BLaER1 (cell line): ENCODE data around the gene MYL2.

Source experiments
- H3K27ac ChIP-seq: shearing (Covaris generic); formaldehyde crosslinking; 2 replicates; pipeline ENCODE4 v1.8.1; 2022
- H3K27me3 ChIP-seq: shearing (Covaris generic); formaldehyde crosslinking; 2 replicates; pipeline ENCODE4 v1.8.1; 2022
- H3K36me3 ChIP-seq: shearing (Covaris generic); formaldehyde crosslinking; 2 replicates; pipeline ENCODE4 v1.8.1; 2022
- H3K4me1 ChIP-seq: shearing (Covaris generic); formaldehyde crosslinking; 2 replicates; pipeline ENCODE4 v1.8.1; 2022
- H3K4me2 ChIP-seq: shearing (Covaris generic); formaldehyde crosslinking; 2 replicates; pipeline ENCODE4 v1.8.1; 2022
- H3K4me3 ChIP-seq: shearing (Covaris generic); formaldehyde crosslinking; 2 replicates; pipeline ENCODE4 v1.8.1; 2022
- H3K9ac ChIP-seq: shearing (Covaris generic); formaldehyde crosslinking; 2 replicates; pipeline ENCODE4 v1.8.1; 2022
- H3K9me3 ChIP-seq: shearing (Covaris generic); formaldehyde crosslinking; 2 replicates; pipeline ENCODE4 v1.8.1; 2022
- H4K20me1 ChIP-seq: shearing (Covaris generic); formaldehyde crosslinking; 2 replicates; pipeline ENCODE4 v1.8.1; 2022
- Cebpa-rat ChIP-seq: shearing (Covaris generic); IDR thresholded peaks from 2 replicates; pipeline ENCODE4 v1.8.1; 2022

Gene MYL2

GRCh38 chr12:110931315-110931728, 10.9 kb upstream of the MYL2 start:
- Histone ChIP-seq H3K27me3 (no peaks in the 10 kb centered on the region), H3K4me2 (no peak overlapping the region)
- TF ChIP-seq Cebpa-rat: no peak

GRCh38 chr12:110930348-110931314, 10.3 kb upstream of the MYL2 start:
- Histone ChIP-seq H3K9ac (no peak overlapping the region), H3K27me3 (no peaks in the 10 kb centered on the region), H3K27ac (no peak overlapping the region), H3K4me1 (no peaks in the 10 kb centered on the region), H3K9me3 (no peaks in the 10 kb centered on the region), H3K36me3 (no peaks in the 10 kb centered on the region), H3K4me3 (no peak overlapping the region), H4K20me1 (no peaks in the 10 kb centered on the region), H3K4me2 (no peak overlapping the region)
- TF ChIP-seq Cebpa-rat: no peak

More at GRCh38 chr12:110931315-110931728, 10.9 kb upstream of the MYL2 start:
- H3K4me3 ChIP-seq: no peak overlapping the region
- no peak overlapping the region for H3K9ac ChIP-seq
- no peaks in the 10 kb centered on the region for H3K4me1 ChIP-seq
- no peaks in the 10 kb centered on the region for H4K20me1 ChIP-seq
- no peak overlapping the region for H3K27ac ChIP-seq
- H3K36me3 ChIP-seq: no peaks in the 10 kb centered on the region
- no peaks in the 10 kb centered on the region for H3K9me3 ChIP-seq

DNA sequence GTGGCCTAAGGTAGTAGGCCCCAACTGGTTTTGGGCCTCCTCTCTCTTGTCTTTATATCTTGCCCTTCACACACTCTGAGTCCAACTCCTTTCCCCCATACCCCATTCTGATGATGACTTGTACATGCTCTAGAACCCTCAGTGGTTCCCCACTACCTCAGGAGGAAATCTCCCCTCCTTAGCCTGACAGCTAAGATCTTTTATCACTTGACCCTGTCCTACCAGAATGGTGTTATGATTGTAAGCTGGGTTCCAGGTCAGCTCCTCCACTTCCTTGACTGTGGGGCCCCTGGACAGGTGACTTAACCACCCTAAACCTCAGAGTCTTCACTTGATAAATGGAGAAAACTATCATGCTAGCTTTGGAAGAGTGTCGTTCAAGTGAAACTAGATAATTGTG, 9.4 kb upstream of the MYL2 start:
- no peak for TF ChIP-seq Cebpa-rat
- H3K9ac ChIP-seq: no peak overlapping the region
- no peak overlapping the region for H3K4me2 ChIP-seq
- H3K27me3 ChIP-seq: no peaks in the 10 kb centered on the region
- no peaks in the 10 kb centered on the region for H3K9me3 ChIP-seq
- H3K4me1 ChIP-seq: no peaks in the 10 kb centered on the region
- no peaks in the 10 kb centered on the region for H3K36me3 ChIP-seq
- H4K20me1 ChIP-seq: no peaks in the 10 kb centered on the region
- no peak overlapping the region for H3K27ac ChIP-seq
- H3K4me3 ChIP-seq: no peak overlapping the region

GRCh38 chr12:110928700-110929099, 8.3 kb upstream of the MYL2 start:
- no peaks in the 10 kb centered on the region for H3K4me1 ChIP-seq
- no peak overlapping the region for H3K4me2 ChIP-seq
- H4K20me1 ChIP-seq: no peaks in the 10 kb centered on the region
- no peak overlapping the region for H3K4me3 ChIP-seq
- no peak overlapping the region for H3K27ac ChIP-seq
- TF ChIP-seq Cebpa-rat: no peak
- H3K9ac ChIP-seq: no peak overlapping the region
- H3K27me3 ChIP-seq: no peaks in the 10 kb centered on the region
- no peaks in the 10 kb centered on the region for H3K9me3 ChIP-seq
- H3K36me3 ChIP-seq: no peaks in the 10 kb centered on the region

DNA sequence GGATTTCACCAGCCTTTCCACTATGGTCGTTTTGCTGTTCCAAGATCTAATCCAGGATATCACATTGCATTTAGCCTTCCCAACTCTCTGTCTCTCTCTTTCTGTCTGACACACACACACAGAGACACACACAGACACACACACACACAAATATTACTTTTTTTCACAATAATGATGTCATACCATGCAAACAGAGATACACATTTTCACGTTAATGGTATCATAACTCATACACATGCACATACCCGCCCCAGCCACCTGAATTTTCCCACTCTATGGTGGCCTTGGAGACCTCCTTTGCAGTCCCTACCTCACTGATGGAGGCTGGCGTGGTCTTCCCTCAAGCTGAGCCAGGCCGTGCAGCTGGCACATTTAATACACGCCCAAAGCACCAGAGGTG, 7.2 kb upstream of the MYL2 start:
- Histone ChIP-seq H3K9me3 (no peaks in the 10 kb centered on the region), H3K27ac (no peak overlapping the region), H3K4me3 (no peak overlapping the region), H3K9ac (no peak overlapping the region), H3K4me1 (no peaks in the 10 kb centered on the region), H3K27me3 (no peaks in the 10 kb centered on the region), H4K20me1 (no peaks in the 10 kb centered on the region), H3K36me3 (no peaks in the 10 kb centered on the region), H3K4me2 (no peak overlapping the region)
- TF ChIP-seq Cebpa-rat: no peak

DNA sequence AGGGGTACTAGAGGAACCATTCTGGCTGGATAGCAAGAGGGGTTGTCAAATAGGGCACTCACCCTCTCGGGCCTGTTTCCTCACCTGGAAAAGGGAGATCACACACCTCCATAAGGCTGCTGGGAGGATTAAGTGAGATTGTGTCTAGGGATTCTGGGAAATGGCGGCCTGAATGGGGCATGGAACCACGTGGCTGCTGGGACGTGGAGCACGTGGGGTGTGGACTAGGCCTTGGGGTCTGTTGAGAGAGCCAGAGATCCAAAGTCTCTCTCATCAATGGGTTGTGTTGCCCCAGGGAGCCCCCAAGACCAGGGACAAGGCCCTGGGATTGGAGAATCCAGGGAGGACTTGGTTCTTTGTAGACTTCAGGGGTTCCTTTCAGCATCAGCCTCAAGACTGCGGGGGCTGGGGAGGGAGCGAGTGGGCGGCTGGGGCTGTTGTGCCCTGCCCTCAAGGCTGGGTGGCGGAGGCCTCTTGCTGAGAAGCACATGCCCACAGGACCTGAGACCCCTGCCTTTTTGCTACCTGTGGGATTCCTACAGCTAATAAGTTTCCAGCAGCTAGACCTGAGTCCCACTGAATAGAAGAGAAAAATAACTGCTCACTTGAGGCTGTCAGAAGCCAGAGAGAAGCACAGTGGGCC, 3.4 kb upstream of the MYL2 start:
- no peak overlapping the region for H3K27ac ChIP-seq
- TF ChIP-seq Cebpa-rat: no peak
- H3K27me3 ChIP-seq: no peaks in the 10 kb centered on the region
- H3K4me3 ChIP-seq: no peak overlapping the region
- no peaks in the 10 kb centered on the region for H3K9me3 ChIP-seq
- no peaks in the 10 kb centered on the region for H3K36me3 ChIP-seq
- no peak overlapping the region for H3K4me2 ChIP-seq
- H3K4me1 ChIP-seq: no peaks in the 10 kb centered on the region
- no peaks in the 10 kb centered on the region for H4K20me1 ChIP-seq
- no peak overlapping the region for H3K9ac ChIP-seq

- Histone ChIP-seq H3K27ac (no peak overlapping the region), H3K4me3 (no peak overlapping the region), H4K20me1 (no peaks in the 10 kb centered on the region), H3K9ac (no peak overlapping the region), H3K9me3 (no peaks in the 10 kb centered on the region), H3K4me1 (peaks cover 3% of the 10 kb centered on the region; the same call in 1 of the 2 replicates), H3K36me3 (no peaks in the 10 kb centered on the region), H3K4me2 (no peak overlapping the region), H3K27me3 (no peaks in the 10 kb centered on the region)
- TF ChIP-seq Cebpa-rat: no peak
Observed at GRCh38 chr12:110923192-110923591, 2.8 kb upstream of the MYL2 start.

DNA sequence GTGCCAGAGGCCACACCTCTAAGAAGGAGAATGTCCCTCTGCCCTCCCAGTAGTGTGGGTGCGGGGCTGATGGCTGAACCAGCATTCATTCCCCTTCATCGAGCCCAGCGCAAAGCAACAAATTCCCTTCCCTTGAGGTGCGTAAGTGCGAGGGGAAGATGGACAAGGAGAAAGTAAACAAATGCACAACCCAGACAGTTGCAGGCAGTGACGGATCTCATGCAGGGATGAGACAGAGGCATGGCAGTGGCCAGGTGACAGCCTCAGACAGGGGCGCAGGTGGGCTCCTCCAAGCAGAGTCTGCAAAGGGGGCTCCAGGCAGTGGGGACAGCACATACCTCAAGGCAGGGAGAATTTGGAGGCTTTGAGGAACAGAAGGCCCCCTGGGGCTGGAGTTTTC, 2.3 kb upstream of the MYL2 start:
- H3K4me2 ChIP-seq: no peak overlapping the region
- H4K20me1 ChIP-seq: no peaks in the 10 kb centered on the region
- H3K27me3 ChIP-seq: no peaks in the 10 kb centered on the region
- no peak for TF ChIP-seq Cebpa-rat
- no peaks in the 10 kb centered on the region for H3K9me3 ChIP-seq
- no peak overlapping the region for H3K9ac ChIP-seq
- H3K27ac ChIP-seq: no peak overlapping the region
- H3K4me3 ChIP-seq: no peak overlapping the region
- H3K4me1 ChIP-seq: peaks cover 5% of the 10 kb centered on the region; the same call in 1 of the 2 replicates
- H3K36me3 ChIP-seq: no peaks in the 10 kb centered on the region

GRCh38 chr12:110921262-110921661, 883 bp upstream of the MYL2 start:
- Histone ChIP-seq H3K36me3 (no peaks in the 10 kb centered on the region), H3K27me3 (no peaks in the 10 kb centered on the region), H4K20me1 (no peaks in the 10 kb centered on the region), H3K4me2 (no peak overlapping the region), H3K4me1 (peaks cover 5% of the 10 kb centered on the region; the same call in 1 of the 2 replicates), H3K27ac (no peak overlapping the region), H3K4me3 (no peak overlapping the region), H3K9me3 (no peaks in the 10 kb centered on the region), H3K9ac (no peak overlapping the region)
- no peak for TF ChIP-seq Cebpa-rat

DNA sequence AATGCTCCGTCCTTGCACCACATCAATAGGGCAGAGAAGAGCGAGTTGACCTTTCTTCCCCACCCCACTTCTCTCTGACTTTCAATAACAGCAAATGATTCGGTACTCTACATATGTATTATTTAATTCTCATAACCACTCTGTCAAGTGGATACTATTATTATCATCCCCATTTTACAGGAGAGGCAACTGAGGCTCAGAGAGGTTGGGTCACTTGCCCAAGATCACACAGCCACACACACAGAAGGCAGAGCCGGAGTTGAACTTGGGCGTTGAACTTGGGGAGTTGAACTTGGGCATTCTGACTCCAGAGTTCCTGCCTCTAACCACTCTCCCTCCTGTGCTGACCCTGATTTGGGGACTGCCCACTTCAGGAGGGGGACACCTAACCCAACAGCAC, 659 bp downstream of the MYL2 start:
- Histone ChIP-seq H3K9me3 (no peaks in the 10 kb centered on the region), H3K27me3 (no peaks in the 10 kb centered on the region), H4K20me1 (no peaks in the 10 kb centered on the region), H3K4me1 (peaks cover 5% of the 10 kb centered on the region; the same call in 1 of the 2 replicates), H3K36me3 (no peaks in the 10 kb centered on the region), H3K4me2 (no peak overlapping the region), H3K9ac (no peak overlapping the region), H3K4me3 (no peak overlapping the region), H3K27ac (no peak overlapping the region)
- TF ChIP-seq Cebpa-rat: no peak
